HEK293 (cell line): Measurements from ENCODE around the gene DENND2A.

Source experiments
- CTCF ChIA-PET: fragments of 350-600 bp; formaldehyde crosslinking; extraction: SDS; loops from one replicate; lab custom pipeline; 2021; ENCODE audit warnings: antibody characterized with exemption; lab: Yijun Ruan, JAX
- POLR2A ChIA-PET: fragments of 300-600 bp; formaldehyde crosslinking; extraction: SDS; loops from one replicate; lab custom pipeline; 2020; ENCODE audit warnings: antibody characterized with exemption, inconsistent platforms; lab: Yijun Ruan, JAX
- H3K27ac ChIP-seq: fragments of 200-500 bp; sonication (Bioruptor generic); 2 replicates; pipeline ENCODE4 v1.5.1; 2014; ENCODE audit warnings: low read depth, low read length, control low read depth, inconsistent platforms; ENCODE audit errors: extremely low read depth
- H3K36me3 ChIP-seq, 2 experiments: fragments of 200-500 bp in 1 of 2; sonication (Bioruptor generic) in 1 of 2; 1 replicate in 1 of 2; 2 replicates in 1 of 2; pipeline ENCODE4 v1.5.1; 2014 to 2017; ENCODE audit warnings: inconsistent platforms in 2 of 2, low read length in 2 of 2; ENCODE audit not compliant: control insufficient read depth in 2 of 2, insufficient read depth in 1 of 2
- H3K4me1 ChIP-seq: fragments of 200-500 bp; sonication (Bioruptor generic); 2 replicates; pipeline ENCODE4 v1.5.1; 2014; ENCODE audit warnings: mild to moderate bottlenecking, low read length, inconsistent platforms; ENCODE audit not compliant: control insufficient read depth, insufficient read depth
- H3K4me3 ChIP-seq: 2 replicates; pipeline ENCODE4 v1.5.1; 2011; ENCODE audit warnings: low read depth, mild to moderate bottlenecking, control low read depth, low read length, moderate library complexity
- H3K9me3 ChIP-seq: fragments of 200-500 bp; sonication (Bioruptor generic); 2 replicates; pipeline ENCODE4 v1.5.1; 2014; ENCODE audit warnings: low read depth, low read length, inconsistent platforms; ENCODE audit not compliant: control insufficient read depth, insufficient read depth
- EGR2 ChIP-seq: fragments of 450-650 bp; formaldehyde crosslinking; IDR thresholded peaks from 2 replicates; pipeline ENCODE4 v1.5.1; 2016; ENCODE audit warnings: low read depth, missing biosample characterization, missing genetic modification characterization
- HOXC10 ChIP-seq: sonication (generic); formaldehyde crosslinking; IDR thresholded peaks from 2 replicates; pipeline ENCODE4 v1.8.1; 2023; ENCODE audit warnings: mild to moderate bottlenecking, missing genetic modification reagents
- SP3 ChIP-seq: fragments of 450-650 bp; formaldehyde crosslinking; IDR thresholded peaks from 2 replicates; pipeline ENCODE4 v1.5.1; 2016; ENCODE audit warnings: missing biosample characterization, missing genetic modification characterization
- YY2 ChIP-seq: fragments of 450-650 bp; formaldehyde crosslinking; IDR thresholded peaks from 2 replicates; pipeline ENCODE4 v1.5.1; 2016; ENCODE audit warnings: missing biosample characterization, missing genetic modification characterization
- ZNF341 ChIP-seq: fragments of 450-650 bp; formaldehyde crosslinking; IDR thresholded peaks from 2 replicates; pipeline ENCODE4; 2016; ENCODE audit warnings: low read depth, missing biosample characterization, missing genetic modification characterization
- ZNF660 ChIP-seq: fragments of 450-650 bp; IDR thresholded peaks from 2 replicates; pipeline ENCODE4 v1.5.1; 2018; ENCODE audit warnings: missing biosample characterization, mild to moderate bottlenecking, missing genetic modification characterization
- ZNF707 ChIP-seq: fragments of 450-650 bp; formaldehyde crosslinking; IDR thresholded peaks from 2 replicates; pipeline ENCODE4 v1.5.1; 2016; ENCODE audit warnings: missing biosample characterization, missing genetic modification characterization
- ZNF76 ChIP-seq: fragments of 450-650 bp; formaldehyde crosslinking; IDR thresholded peaks from 2 replicates; pipeline ENCODE4; 2016; ENCODE audit warnings: low read depth, missing biosample characterization, missing genetic modification characterization, borderline replicate concordance
- TF ChIP-seq, protein P1 (sequence below): fragments of 450-650 bp; IDR thresholded peaks from 2 replicates; pipeline ENCODE4 v1.5.1; 2018; ENCODE audit warnings: missing biosample characterization, mild to moderate bottlenecking, missing genetic modification characterization
- TF ChIP-seq, protein P2 (sequence below): fragments of 450-650 bp; formaldehyde crosslinking; IDR thresholded peaks from 2 replicates; pipeline ENCODE4 v1.5.1; 2016; ENCODE audit warnings: missing biosample characterization, missing genetic modification characterization
- TF ChIP-seq, protein P3 (sequence below): fragments of 450-650 bp; formaldehyde crosslinking; IDR thresholded peaks from 2 replicates; pipeline ENCODE4 v1.5.1; 2017; ENCODE audit warnings: missing biosample characterization, missing genetic modification characterization
- TF ChIP-seq, protein P4 (sequence below): fragments of 450-650 bp; formaldehyde crosslinking; IDR thresholded peaks from 2 replicates; pipeline ENCODE4 v1.5.1; 2016; ENCODE audit warnings: missing biosample characterization, missing genetic modification characterization

Gene DENND2A

DNA sequence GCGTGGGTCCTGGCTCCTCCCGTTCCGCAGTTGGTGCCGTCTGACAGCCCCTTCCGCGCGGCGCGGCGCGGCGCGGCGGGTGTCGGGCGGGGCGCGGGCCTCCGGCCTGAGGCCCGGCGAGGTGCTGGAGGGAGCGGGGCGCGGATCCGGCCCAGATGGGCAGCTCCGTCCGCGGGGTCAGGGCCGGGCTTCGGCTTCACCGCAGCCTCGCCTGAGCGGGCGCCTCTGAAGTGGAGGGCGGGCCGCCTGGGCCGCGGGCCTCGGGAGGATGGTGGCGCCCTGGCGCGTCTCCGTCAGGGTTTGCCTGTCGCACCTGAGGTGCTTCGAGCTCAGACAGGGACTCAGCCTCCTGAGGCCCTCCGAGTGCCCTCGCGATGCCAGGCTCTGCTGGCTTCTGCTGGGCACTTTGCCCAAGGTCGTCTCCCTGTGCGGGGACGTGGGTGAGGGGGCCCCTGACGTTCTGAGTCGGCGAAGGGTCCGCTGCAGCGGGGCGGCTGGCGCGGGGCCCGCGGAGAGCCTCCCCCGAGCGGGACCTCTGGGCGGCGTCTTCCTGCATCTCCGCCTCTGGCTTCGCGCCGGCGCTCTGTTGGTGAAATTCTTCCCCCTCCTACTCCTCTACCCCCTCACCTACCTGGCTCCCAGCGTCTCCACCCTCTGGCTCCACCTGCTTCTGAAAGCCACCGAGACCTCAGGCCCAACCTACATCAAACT, 32.6 kb upstream of the DENND2A start (continued):
- TF ChIP-seq, protein P1, sequence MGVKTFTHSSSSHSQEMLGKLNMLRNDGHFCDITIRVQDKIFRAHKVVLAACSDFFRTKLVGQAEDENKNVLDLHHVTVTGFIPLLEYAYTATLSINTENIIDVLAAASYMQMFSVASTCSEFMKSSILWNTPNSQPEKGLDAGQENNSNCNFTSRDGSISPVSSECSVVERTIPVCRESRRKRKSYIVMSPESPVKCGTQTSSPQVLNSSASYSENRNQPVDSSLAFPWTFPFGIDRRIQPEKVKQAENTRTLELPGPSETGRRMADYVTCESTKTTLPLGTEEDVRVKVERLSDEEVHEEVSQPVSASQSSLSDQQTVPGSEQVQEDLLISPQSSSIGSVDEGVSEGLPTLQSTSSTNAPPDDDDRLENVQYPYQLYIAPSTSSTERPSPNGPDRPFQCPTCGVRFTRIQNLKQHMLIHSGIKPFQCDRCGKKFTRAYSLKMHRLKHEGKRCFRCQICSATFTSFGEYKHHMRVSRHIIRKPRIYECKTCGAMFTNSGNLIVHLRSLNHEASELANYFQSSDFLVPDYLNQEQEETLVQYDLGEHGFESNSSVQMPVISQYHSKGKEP (tag by site-specific recombination) = no peak; the same call in 1 of the 2 replicates
- no peak for TF ChIP-seq ZNF707
- TF ChIP-seq, protein P2, sequence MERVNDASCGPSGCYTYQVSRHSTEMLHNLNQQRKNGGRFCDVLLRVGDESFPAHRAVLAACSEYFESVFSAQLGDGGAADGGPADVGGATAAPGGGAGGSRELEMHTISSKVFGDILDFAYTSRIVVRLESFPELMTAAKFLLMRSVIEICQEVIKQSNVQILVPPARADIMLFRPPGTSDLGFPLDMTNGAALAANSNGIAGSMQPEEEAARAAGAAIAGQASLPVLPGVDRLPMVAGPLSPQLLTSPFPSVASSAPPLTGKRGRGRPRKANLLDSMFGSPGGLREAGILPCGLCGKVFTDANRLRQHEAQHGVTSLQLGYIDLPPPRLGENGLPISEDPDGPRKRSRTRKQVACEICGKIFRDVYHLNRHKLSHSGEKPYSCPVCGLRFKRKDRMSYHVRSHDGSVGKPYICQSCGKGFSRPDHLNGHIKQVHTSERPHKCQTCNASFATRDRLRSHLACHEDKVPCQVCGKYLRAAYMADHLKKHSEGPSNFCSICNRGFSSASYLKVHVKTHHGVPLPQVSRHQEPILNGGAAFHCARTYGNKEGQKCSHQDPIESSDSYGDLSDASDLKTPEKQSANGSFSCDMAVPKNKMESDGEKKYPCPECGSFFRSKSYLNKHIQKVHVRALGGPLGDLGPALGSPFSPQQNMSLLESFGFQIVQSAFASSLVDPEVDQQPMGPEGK (tag by site-specific recombination) = peak; percentile 93
- TF ChIP-seq, protein P3, sequence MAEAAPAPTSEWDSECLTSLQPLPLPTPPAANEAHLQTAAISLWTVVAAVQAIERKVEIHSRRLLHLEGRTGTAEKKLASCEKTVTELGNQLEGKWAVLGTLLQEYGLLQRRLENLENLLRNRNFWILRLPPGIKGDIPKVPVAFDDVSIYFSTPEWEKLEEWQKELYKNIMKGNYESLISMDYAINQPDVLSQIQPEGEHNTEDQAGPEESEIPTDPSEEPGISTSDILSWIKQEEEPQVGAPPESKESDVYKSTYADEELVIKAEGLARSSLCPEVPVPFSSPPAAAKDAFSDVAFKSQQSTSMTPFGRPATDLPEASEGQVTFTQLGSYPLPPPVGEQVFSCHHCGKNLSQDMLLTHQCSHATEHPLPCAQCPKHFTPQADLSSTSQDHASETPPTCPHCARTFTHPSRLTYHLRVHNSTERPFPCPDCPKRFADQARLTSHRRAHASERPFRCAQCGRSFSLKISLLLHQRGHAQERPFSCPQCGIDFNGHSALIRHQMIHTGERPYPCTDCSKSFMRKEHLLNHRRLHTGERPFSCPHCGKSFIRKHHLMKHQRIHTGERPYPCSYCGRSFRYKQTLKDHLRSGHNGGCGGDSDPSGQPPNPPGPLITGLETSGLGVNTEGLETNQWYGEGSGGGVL (tag by site-specific recombination) = peak; percentile 96

DNA sequence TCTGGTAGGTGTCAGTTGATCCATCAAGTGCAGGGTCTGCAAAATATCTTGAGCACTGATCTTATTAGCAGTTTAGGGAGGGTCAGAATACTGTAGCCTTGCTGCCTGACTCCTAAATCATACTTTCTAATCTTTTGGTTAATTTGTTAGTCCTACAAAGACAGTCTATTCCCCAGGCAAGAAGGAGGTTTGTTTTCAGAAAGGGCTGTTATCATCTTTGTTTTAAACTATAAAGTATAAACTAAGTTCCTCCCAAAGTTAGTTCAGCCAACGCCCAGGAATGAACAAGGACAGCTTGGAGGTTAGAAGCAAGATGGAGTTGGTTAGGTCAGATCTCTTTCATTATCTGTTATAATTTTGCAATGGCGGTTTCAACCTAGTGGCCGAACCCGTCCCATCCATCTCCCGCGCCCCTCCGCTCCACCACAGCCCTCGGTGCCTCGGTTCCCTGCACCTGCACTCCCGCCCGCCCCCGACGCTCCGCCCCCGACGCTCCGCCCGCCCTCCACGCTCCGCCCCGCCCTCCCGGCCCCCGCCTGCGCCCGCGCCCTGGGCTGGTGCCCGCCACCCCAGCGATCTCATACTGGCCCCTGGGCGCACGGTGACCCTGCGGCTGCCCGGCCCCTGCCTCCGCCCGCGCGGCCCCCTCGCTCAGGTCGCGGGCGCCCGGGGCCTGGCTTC, 31.9 kb upstream of the DENND2A start, which contains the start of gene ADCK2:
TSS of gene ADCK2 (plus strand) at position 564 of the 681 bp plus-strand sequence. CDS start 386 bp downstream, outside the sequence.
- H3K9me3 ChIP-seq = no peaks in the 10 kb centered on the region
- peak within 1 kb of the TSS; percentile 87 for H3K27ac ChIP-seq
- ChIA-PET CTCF (interaction anchor here (1.0 kb wide), 1 partner anchor 309 kb away, joined by 3 read pairs; no protein-coding TSS in a partner anchor), POLR2A (no interaction called here)
- peak within 1 kb of the TSS; percentile 61 for H3K4me3 ChIP-seq
- H3K36me3 ChIP-seq = peaks cover 0 to 23% of the 10 kb centered on the region in 2 experiments; a peak in 2 of 3 replicates
- no peaks in the 10 kb centered on the region for H3K4me1 ChIP-seq
- TF ChIP-seq ZNF341 (tag by site-specific recombination) (peak; percentile 66), ZNF660 (tag by site-specific recombination) (0 out of 2 replicates have a peak, but pooled peaks have one; percentile 11), SP3 (tag by site-specific recombination) (peak; percentile 12; the same call in 1 of the 2 replicates), EGR2 (tag by site-specific recombination) (no peak), HOXC10 (CRISPR knock-in tag) (no peak), ZNF76 (peak; percentile 26; the same call in 1 of the 2 replicates), YY2 (tag by site-specific recombination) (peak; percentile 42; the same call in 1 of the 2 replicates)
- TF ChIP-seq, protein P4, sequence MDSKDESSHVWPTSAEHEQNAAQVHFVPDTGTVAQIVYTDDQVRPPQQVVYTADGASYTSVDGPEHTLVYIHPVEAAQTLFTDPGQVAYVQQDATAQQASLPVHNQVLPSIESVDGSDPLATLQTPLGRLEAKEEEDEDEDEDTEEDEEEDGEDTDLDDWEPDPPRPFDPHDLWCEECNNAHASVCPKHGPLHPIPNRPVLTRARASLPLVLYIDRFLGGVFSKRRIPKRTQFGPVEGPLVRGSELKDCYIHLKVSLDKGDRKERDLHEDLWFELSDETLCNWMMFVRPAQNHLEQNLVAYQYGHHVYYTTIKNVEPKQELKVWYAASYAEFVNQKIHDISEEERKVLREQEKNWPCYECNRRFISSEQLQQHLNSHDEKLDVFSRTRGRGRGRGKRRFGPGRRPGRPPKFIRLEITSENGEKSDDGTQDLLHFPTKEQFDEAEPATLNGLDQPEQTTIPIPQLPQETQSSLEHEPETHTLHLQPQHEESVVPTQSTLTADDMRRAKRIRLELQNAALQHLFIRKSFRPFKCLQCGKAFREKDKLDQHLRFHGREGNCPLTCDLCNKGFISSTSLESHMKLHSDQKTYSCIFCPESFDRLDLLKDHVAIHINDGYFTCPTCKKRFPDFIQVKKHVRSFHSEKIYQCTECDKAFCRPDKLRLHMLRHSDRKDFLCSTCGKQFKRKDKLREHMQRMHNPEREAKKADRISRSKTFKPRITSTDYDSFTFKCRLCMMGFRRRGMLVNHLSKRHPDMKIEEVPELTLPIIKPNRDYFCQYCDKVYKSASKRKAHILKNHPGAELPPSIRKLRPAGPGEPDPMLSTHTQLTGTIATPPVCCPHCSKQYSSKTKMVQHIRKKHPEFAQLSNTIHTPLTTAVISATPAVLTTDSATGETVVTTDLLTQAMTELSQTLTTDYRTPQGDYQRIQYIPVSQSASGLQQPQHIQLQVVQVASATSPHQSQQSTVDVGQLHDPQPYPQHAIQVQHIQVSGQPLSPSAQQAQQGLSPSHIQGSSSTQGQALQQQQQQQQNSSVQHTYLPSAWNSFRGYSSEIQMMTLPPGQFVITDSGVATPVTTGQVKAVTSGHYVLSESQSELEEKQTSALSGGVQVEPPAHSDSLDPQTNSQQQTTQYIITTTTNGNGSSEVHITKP (tag by site-specific recombination) = 0 out of 2 replicates have a peak, but pooled peaks have one; percentile 12
